GM20000 (cell line): ENCODE data around the gene RARS1.

ENCODE experiments used
- DNase-seq: peaks from one replicate; pipeline ENCODE4 v3.0.0; 2012; ENCODE audit warnings: low spot score
- TF ChIP-seq, protein P1 (sequence below): IDR thresholded peaks from 2 replicates; pipeline ENCODE4 v1.5.1; 2012; ENCODE audit warnings: mild to moderate bottlenecking, control low read depth; ENCODE audit errors: extremely low read depth, missing control alignments

The RARS1 gene

DNA sequence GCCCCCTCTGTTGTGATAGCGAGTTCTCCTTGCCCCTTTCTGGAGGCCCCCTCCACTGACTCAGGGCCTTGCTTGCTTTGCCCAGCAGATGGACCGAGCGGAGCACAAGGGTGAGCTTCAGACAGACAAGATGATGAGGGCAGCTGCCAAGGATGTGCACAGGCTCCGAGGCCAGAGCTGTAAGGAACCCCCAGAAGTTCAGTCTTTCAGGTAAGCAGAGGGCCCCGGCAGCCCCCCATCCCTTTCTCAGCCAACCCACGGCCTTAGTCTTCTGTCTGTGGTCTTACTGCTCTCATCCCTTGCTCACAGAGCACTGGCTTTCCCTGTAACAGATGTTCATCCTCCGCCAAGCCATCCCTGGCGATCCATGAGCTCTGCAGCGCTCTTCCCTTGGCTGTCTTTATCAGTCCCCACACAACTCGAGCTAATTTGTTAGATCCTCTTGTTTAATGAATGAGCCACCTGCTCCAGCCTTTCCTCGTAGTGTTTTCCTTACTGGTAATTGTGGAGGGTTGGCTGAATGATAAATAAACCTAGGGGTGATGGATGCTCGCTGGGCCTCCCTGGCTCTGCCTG lies 18.4 kb upstream of the RARS1 start:
- TF ChIP-seq, protein P1, sequence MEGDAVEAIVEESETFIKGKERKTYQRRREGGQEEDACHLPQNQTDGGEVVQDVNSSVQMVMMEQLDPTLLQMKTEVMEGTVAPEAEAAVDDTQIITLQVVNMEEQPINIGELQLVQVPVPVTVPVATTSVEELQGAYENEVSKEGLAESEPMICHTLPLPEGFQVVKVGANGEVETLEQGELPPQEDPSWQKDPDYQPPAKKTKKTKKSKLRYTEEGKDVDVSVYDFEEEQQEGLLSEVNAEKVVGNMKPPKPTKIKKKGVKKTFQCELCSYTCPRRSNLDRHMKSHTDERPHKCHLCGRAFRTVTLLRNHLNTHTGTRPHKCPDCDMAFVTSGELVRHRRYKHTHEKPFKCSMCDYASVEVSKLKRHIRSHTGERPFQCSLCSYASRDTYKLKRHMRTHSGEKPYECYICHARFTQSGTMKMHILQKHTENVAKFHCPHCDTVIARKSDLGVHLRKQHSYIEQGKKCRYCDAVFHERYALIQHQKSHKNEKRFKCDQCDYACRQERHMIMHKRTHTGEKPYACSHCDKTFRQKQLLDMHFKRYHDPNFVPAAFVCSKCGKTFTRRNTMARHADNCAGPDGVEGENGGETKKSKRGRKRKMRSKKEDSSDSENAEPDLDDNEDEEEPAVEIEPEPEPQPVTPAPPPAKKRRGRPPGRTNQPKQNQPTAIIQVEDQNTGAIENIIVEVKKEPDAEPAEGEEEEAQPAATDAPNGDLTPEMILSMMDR, result no peak
- no peak for DNase-seq

DNA sequence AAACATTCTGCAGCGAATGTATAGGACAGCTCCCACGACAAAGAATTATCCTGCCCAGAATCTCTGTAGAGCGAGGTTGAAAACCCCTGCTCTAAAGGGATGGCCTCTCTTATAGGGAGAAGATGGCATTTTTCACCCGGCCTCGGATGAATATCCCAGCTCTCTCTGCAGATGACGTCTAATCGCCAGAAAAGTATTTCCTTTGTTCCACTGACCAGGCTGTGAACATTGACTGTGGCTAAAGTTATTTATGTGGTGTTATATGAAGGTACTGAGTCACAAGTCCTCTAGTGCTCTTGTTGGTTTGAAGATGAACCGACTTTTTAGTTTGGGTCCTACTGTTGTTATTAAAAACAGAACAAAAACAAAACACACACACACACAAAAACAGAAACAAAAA lies 17.4 kb upstream of the RARS1 start:
- TF ChIP-seq, protein P1, result no peak
- no peak for DNase-seq

DNA sequence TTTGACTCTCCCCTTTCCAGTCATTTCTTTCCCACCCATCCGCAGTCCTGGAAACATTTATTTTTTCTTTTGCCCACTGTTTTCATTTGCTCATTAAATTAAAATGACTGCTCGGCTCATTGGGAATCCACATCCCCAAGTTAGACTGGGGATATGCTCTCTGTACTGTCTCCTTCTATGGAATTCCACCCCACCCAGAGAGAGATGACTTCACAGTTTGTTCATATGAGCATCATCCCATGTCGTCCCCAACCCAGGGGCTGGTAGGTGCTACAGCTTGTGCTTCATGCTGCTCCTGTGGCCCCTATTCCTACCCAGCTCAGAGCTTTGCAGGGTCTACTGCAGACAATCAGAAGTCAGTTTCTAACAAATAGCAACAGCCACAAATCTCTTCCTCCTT lies 16.5 kb upstream of the RARS1 start:
- TF ChIP-seq, protein P1, result no peak
- DNase-seq, result no peak

DNA sequence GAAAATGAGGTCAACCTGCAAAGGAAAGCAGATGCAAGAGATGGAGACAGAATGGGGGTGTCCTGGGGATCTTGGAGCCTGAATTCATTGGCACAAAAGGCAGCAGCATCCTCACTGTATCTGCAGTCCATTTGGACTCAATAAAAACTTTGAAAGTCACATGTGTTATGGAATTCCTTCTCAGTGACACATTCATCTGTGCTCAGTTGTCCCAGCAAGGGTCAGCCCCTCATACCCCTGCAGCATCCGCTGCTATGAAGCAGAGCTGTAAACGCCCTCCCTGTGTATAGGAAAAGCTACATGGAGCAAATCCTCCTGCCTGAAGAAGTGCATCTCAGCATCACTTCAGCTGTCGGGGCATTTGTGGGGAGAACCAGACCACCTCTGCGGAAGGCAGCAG lies 14.5 kb upstream of the RARS1 start:
- DNase-seq, result no peak
- TF ChIP-seq, protein P1, result no peak

DNA sequence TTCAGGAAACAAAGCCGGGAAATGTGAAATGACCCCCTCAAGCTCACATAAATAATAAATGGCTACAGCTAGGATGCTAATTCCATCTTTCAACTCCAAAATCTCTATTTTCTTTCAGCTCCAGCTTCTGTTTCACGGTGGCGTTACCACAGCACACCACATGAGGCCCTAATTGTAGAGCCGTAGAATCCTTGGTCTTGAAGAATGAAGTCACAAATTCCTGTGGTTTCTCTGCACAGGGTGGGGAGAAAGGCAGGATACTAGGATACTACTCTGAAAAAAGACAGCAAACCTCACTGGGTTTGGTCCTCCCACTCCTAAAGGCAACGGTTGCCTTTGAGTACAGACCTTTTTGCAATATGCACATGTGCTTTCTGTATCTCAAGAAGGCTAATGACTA lies 13.9 kb upstream of the RARS1 start:
- TF ChIP-seq, protein P1, result no peak
- no peak for DNase-seq

DNA sequence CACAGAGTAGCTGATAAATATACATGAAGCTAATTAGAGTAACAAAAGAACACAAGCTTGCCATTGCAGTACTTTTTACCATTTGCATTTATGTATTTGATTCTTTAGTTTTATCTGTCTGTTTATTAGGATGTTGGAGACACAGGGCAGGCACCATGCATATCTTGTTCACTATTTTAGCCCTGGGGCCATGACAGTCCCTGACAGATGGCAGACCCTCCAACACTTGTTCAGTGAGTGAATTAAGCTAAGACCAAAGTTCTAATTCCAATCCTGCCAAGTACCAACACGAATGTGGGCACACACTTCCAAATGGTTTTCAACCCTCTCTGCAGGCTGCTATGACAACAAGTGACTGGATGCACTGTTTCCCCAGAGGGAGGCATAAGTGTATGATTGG lies 12.0 kb upstream of the RARS1 start:
- TF ChIP-seq, protein P1, result no peak

DNA sequence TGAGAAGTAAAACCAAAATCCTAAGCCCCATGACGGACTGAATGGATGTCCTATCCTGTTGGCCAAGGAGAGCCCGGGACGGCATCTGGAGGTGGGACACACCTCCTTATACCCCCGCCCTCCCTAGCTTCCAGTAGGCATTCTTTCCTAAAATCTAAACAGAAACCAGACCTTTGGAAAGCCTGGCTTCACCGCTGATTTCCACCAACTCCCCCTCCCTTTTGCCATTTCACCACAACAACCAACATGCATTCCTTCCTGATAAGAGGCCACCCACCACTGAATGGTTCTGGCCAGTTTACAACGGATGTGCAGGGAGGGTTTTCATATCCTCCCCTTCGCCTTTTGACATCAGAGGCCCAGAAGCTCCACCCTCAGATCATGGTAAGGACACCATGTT lies 9.2 kb upstream of the RARS1 start:
- no peak for DNase-seq

More for the DNA sequence above, 12.0 kb upstream of the RARS1 start:
- DNase-seq, result no peak

More for the DNA sequence above, 9.2 kb upstream of the RARS1 start:
- TF ChIP-seq, protein P1, result no peak
